DMS53 treated with DMSO at 0.1 percent for 48 hours (cell line): ENCODE results near the gene USP17L12.
"Not testable (repeated sequence)": the region's sequence is repeated elsewhere in the genome, so short reads cannot be mapped to it uniquely, and the experiment has no call there.

Experiments used
- DNase-seq: peaks from one replicate; lab custom pipeline; 2025; ENCODE audit not compliant: unreplicated experiment; lab: John Stamatoyannopoulos, UW

Gene USP17L12

GRCh38 chr4:9219852-9220251 is at the start of gene USP17L12:
Gene USP17L12 (plus strand): TSS chr4:9220152. CDS start chr4:9220152, 0 bp downstream.
- DNase-seq, result not testable (repeated sequence)

- DNase-seq, result not testable (repeated sequence)
Measured at GRCh38 chr4:9210357-9210756, 9.6 kb upstream of the USP17L12 start, which contains the start of gene USP17L10. Gene USP17L10 (plus strand): TSS chr4:9210657. CDS start chr4:9210657, 0 bp downstream.

- DNase-seq, result not testable (repeated sequence)
Measured at GRCh38 chr4:9214701-9215100, 5.3 kb upstream of the USP17L12 start.

GRCh38 chr4:9215105-9215504 is 4.8 kb upstream of the USP17L12 start, which contains the start of gene USP17L11:
Gene USP17L11 (plus strand): TSS chr4:9215405. CDS start chr4:9215405, 0 bp downstream.
- DNase-seq, result not testable (repeated sequence)

GRCh38 chr4:9224596-9224995 is 4.6 kb downstream of the USP17L12 start, which contains the start of gene USP17L13:
Gene USP17L13 (plus strand): TSS chr4:9224896. CDS start chr4:9224896, 0 bp downstream.
- not testable (repeated sequence) for DNase-seq

GRCh38 chr4:9230249-9230648 is 10.3 kb downstream of the USP17L12 start:
- not testable (repeated sequence) for DNase-seq

- not testable (repeated sequence) for DNase-seq
Measured at GRCh38 chr4:9234085-9234484, 14.1 kb downstream of the USP17L12 start, which contains the start of gene USP17L15. Gene USP17L15 (plus strand): TSS chr4:9234385. CDS start chr4:9234385, 0 bp downstream.

GRCh38 chr4:9238461-9238860 is 18.5 kb downstream of the USP17L12 start:
- not testable (repeated sequence) for DNase-seq

- DNase-seq, result not testable (repeated sequence)
Measured at GRCh38 chr4:9243579-9243978, 23.6 kb downstream of the USP17L12 start, which contains the start of gene USP17L17. Gene USP17L17 (plus strand): TSS chr4:9243879. CDS start chr4:9243879, 0 bp downstream.

- DNase-seq, result not testable (repeated sequence)
Measured at GRCh38 chr4:9247953-9248680, 28.2 kb downstream of the USP17L12 start, which contains the start of gene USP17L18. Gene USP17L18 (plus strand): TSS chr4:9248630. CDS start chr4:9248630, 0 bp downstream.

GRCh38 chr4:9253078-9253477 is 33.1 kb downstream of the USP17L12 start, which contains the start of gene USP17L19:
Gene USP17L19 (plus strand): TSS chr4:9253378. CDS start chr4:9253378, 0 bp downstream.
- not testable (repeated sequence) for DNase-seq

GRCh38 chr4:9257824-9258223 is 37.9 kb downstream of the USP17L12 start, which contains the start of gene USP17L20:
Gene USP17L20 (plus strand): TSS chr4:9258124. CDS start chr4:9258124, 0 bp downstream.
- not testable (repeated sequence) for DNase-seq

- DNase-seq, result not testable (repeated sequence)
Measured at GRCh38 chr4:9262572-9262971, 42.6 kb downstream of the USP17L12 start, which contains the start of gene USP17L21. Gene USP17L21 (plus strand): TSS chr4:9262872. CDS start chr4:9262872, 0 bp downstream.

GRCh38 chr4:9267319-9267718 is 47.4 kb downstream of the USP17L12 start, which contains the start of gene USP17L22:
Gene USP17L22 (plus strand): TSS chr4:9267619. CDS start chr4:9267619, 0 bp downstream.
- not testable (repeated sequence) for DNase-seq
